ENCODE results near the gene EIF4E3.

The EIF4E3 gene

GRCh38 chr3:71724584-71725270 is 475 bp downstream of the EIF4E3 start:
- DNase-seq (ENCODE audit: low read depth), result no peak
- H3K4me3 ChIP-seq (ENCODE audit: low read depth, low read length), result peak overlapping the region; percentile 63

GRCh38 chr3:71724171-71724453 is 1.1 kb downstream of the EIF4E3 start:
- DNase-seq (ENCODE audit: low read depth), result no peak
- peak overlapping the region; percentile 63 for H3K4me3 ChIP-seq (ENCODE audit: low read depth, low read length)

- H3K4me3 ChIP-seq (ENCODE audit: low read depth, low read length), result no peak overlapping the region
- DNase-seq (ENCODE audit: low read depth), result no peak
These were observed 1.6 kb downstream of the EIF4E3 start for GRCh38 chr3:71723452-71724170.

- no peak overlapping the region for H3K4me3 ChIP-seq (ENCODE audit: low read depth, low read length)
- no peak for DNase-seq (ENCODE audit: low read depth)
These were observed 2.5 kb downstream of the EIF4E3 start for GRCh38 chr3:71722693-71723092.

- no peak overlapping the region for H3K4me3 ChIP-seq (ENCODE audit: low read depth, low read length)
- no peak for DNase-seq (ENCODE audit: low read depth)
These were observed 3.5 kb downstream of the EIF4E3 start for GRCh38 chr3:71721651-71722157.

- H3K4me3 ChIP-seq (ENCODE audit: low read depth, low read length), result no peak overlapping the region
- DNase-seq (ENCODE audit: low read depth), result no peak
These were observed 4.2 kb downstream of the EIF4E3 start for GRCh38 chr3:71721002-71721401.

GRCh38 chr3:71718072-71718471 is 7.1 kb downstream of the EIF4E3 start:
- no peak overlapping the region for H3K4me3 ChIP-seq (ENCODE audit: low read depth, low read length)
- DNase-seq (ENCODE audit: low read depth), result no peak

GRCh38 chr3:71714595-71714994 is 10.6 kb downstream of the EIF4E3 start:
- DNase-seq (ENCODE audit: low read depth), result no peak
- no peak overlapping the region for H3K4me3 ChIP-seq (ENCODE audit: low read depth, low read length)

- DNase-seq (ENCODE audit: low read depth), result no peak
- H3K4me3 ChIP-seq (ENCODE audit: low read depth, low read length), result no peak overlapping the region
These were observed 12.2 kb downstream of the EIF4E3 start for GRCh38 chr3:71713041-71713440.

GRCh38 chr3:71710906-71711494 is 14.2 kb downstream of the EIF4E3 start:
- H3K4me3 ChIP-seq (ENCODE audit: low read depth, low read length), result no peak overlapping the region
- DNase-seq (ENCODE audit: low read depth), result no peak

GRCh38 chr3:71709908-71710511 is 15.2 kb downstream of the EIF4E3 start:
- H3K4me3 ChIP-seq (ENCODE audit: low read depth, low read length), result no peak overlapping the region
- no peak for DNase-seq (ENCODE audit: low read depth)

- no peak for DNase-seq (ENCODE audit: low read depth)
- no peak overlapping the region for H3K4me3 ChIP-seq (ENCODE audit: low read depth, low read length)
These were observed 16.6 kb downstream of the EIF4E3 start for GRCh38 chr3:71708476-71709105.

GRCh38 chr3:71707595-71707994 is 17.6 kb downstream of the EIF4E3 start:
- DNase-seq (ENCODE audit: low read depth), result no peak
- H3K4me3 ChIP-seq (ENCODE audit: low read depth, low read length), result no peak overlapping the region

- DNase-seq (ENCODE audit: low read depth), result no peak
- no peak overlapping the region for H3K4me3 ChIP-seq (ENCODE audit: low read depth, low read length)
These were observed 19.5 kb downstream of the EIF4E3 start for GRCh38 chr3:71705681-71706080.

- no peak for DNase-seq (ENCODE audit: low read depth)
- H3K4me3 ChIP-seq (ENCODE audit: low read depth, low read length), result no peak overlapping the region
These were observed 20.3 kb downstream of the EIF4E3 start for GRCh38 chr3:71704915-71705314.

GRCh38 chr3:71703797-71704196 is 21.4 kb downstream of the EIF4E3 start:
- H3K4me3 ChIP-seq (ENCODE audit: low read depth, low read length), result no peak overlapping the region
- no peak for DNase-seq (ENCODE audit: low read depth)

- H3K4me3 ChIP-seq (ENCODE audit: low read depth, low read length), result no peak overlapping the region
- no peak for DNase-seq (ENCODE audit: low read depth)
These were observed 22.8 kb downstream of the EIF4E3 start for GRCh38 chr3:71702131-71703024.

GRCh38 chr3:71701251-71701762 is 23.9 kb downstream of the EIF4E3 start:
- no peak overlapping the region for H3K4me3 ChIP-seq (ENCODE audit: low read depth, low read length)
- DNase-seq (ENCODE audit: low read depth), result no peak

- DNase-seq (ENCODE audit: low read depth), result no peak
- H3K4me3 ChIP-seq (ENCODE audit: low read depth, low read length), result no peak overlapping the region
These were observed 30.2 kb downstream of the EIF4E3 start for GRCh38 chr3:71695000-71695482.
